IMR-90 (cell line): Measurements from ENCODE around the gene PGBD4. TPM values are rescaled to one million over a fixed set of nuclear protein-coding genes. Genes with fewer than 3 reads are reported as not detected.

Experiments
- ATAC-seq: fragments of 200-7000 bp; cut with Tn5 transposase; 2 replicates; pipeline ENCODE4 v1.9.1; 2020; ENCODE audit warnings: low read depth, mild to moderate bottlenecking, moderate library complexity
- BruUV-seq: library from RNA; stranded (reverse); fragments of 400-500 nt; replicated peaks from 2 replicates; lab custom pipeline; 2021; lab: Mats Ljungman, UMichigan
- CTCF ChIA-PET: fragments of 300-600 bp; formaldehyde crosslinking; extraction: SDS; loops from one replicate; lab custom pipeline; 2021; ENCODE audit warnings: antibody characterized with exemption; lab: Yijun Ruan, JAX
- POLR2A ChIA-PET: fragments of 300-600 bp; sonication (Branson Sonifier 250); formaldehyde crosslinking; loops from one replicate; lab custom pipeline; 2022; ENCODE audit warnings: antibody characterized with exemption; ENCODE audit not compliant: unreplicated experiment; lab: Charles Lee
- DNase-seq: peaks from one replicate; pipeline ENCODE4 v3.0.0; 2013
- H2AFZ ChIP-seq: replicated peaks from 2 replicates; pipeline ENCODE3; 2013; ENCODE audit warnings: low read length, mild to moderate bottlenecking; ENCODE audit not compliant: poor library complexity
- H2AK5ac ChIP-seq: 2 replicates; pipeline ENCODE4 v1.6.1; 2013; ENCODE audit warnings: low read depth, low read length, inconsistent platforms
- H2AK9ac ChIP-seq: replicated peaks from 2 replicates; pipeline ENCODE3; 2013; ENCODE audit warnings: mild to moderate bottlenecking, low read depth, low read length, moderate library complexity; ENCODE audit not compliant: poor library complexity
- H2BK120ac ChIP-seq: 2 replicates; pipeline ENCODE4 v1.6.1; 2013; ENCODE audit warnings: low read depth, low read length, inconsistent platforms
- H2BK15ac ChIP-seq: 3 replicates; pipeline ENCODE4 v1.6.1; 2013; ENCODE audit warnings: low read depth, low read length, inconsistent platforms
- H2BK20ac ChIP-seq: 2 replicates; pipeline ENCODE4 v1.6.1; 2013; ENCODE audit warnings: low read depth, mild to moderate bottlenecking, inconsistent platforms, low read length, moderate library complexity
- H2BK5ac ChIP-seq: 2 replicates; pipeline ENCODE4 v1.6.1; 2013; ENCODE audit warnings: mild to moderate bottlenecking, low read depth, low read length, inconsistent platforms; ENCODE audit not compliant: poor library complexity, severe bottlenecking
- H3K14ac ChIP-seq: replicated peaks from 2 replicates; pipeline ENCODE4 v1.6.1; 2013; ENCODE audit warnings: low read depth, low read length, inconsistent platforms
- H3K18ac ChIP-seq: 2 replicates; pipeline ENCODE4 v1.6.1; 2013; ENCODE audit warnings: low read depth, low read length, control low read depth
- H3K23ac ChIP-seq: 2 replicates; pipeline ENCODE4 v1.6.1; 2013; ENCODE audit warnings: low read depth, low read length, inconsistent platforms
- H3K27ac ChIP-seq: 2 replicates; pipeline ENCODE4 v1.5.1; 2013; ENCODE audit warnings: mild to moderate bottlenecking, control low read depth, low read length; ENCODE audit not compliant: insufficient read depth
- H3K27me3 ChIP-seq: 2 replicates; pipeline ENCODE4 v1.6.1; 2013; ENCODE audit warnings: low read length; ENCODE audit not compliant: control insufficient read depth, insufficient read depth
- H3K36me3 ChIP-seq: 2 replicates; pipeline ENCODE4 v1.6.1; 2013; ENCODE audit warnings: low read length, mixed read lengths; ENCODE audit not compliant: control insufficient read depth, insufficient read depth
- H3K4ac ChIP-seq: 2 replicates; pipeline ENCODE4 v1.6.1; 2013; ENCODE audit warnings: low read depth, low read length, inconsistent platforms
- H3K4me1 ChIP-seq: 2 replicates; pipeline ENCODE4 v1.6.1; 2013; ENCODE audit warnings: low read length, mixed read lengths; ENCODE audit not compliant: control insufficient read depth, insufficient read depth
- H3K4me2 ChIP-seq: 2 replicates; pipeline ENCODE4 v1.6.1; 2013; ENCODE audit warnings: low read depth, mild to moderate bottlenecking, control low read depth, low read length, moderate library complexity
- H3K4me3 ChIP-seq: 2 replicates; pipeline ENCODE4 v1.5.1; 2013; ENCODE audit warnings: low read depth, mild to moderate bottlenecking, control low read depth, low read length, moderate library complexity; ENCODE audit not compliant: insufficient read depth
- H3K56ac ChIP-seq: 2 replicates; pipeline ENCODE4 v1.6.1; 2013; ENCODE audit warnings: low read length, inconsistent platforms; ENCODE audit not compliant: insufficient read depth; ENCODE audit errors: extremely low read depth
- H3K79me1 ChIP-seq, 2 experiments: 2 replicates each; pipeline ENCODE4 v1.6.1; 2013; ENCODE audit warnings: low read length in 2 of 2, inconsistent platforms in 1 of 2, low read depth in 1 of 2
- H3K9ac ChIP-seq: 2 replicates; pipeline ENCODE4 v1.6.1; 2013; ENCODE audit warnings: low read depth, low read length, control low read depth
- H3K9me1 ChIP-seq: 2 replicates; pipeline ENCODE4 v1.6.1; 2013; ENCODE audit warnings: low read length, inconsistent platforms; ENCODE audit not compliant: insufficient read depth
- H3K9me3 ChIP-seq: 2 replicates; pipeline ENCODE4 v1.6.1; 2013; ENCODE audit warnings: low read length; ENCODE audit not compliant: control insufficient read depth, insufficient read depth
- H4K20me1 ChIP-seq: 2 replicates; pipeline ENCODE4 v1.6.1; 2013; ENCODE audit warnings: low read length, inconsistent platforms; ENCODE audit not compliant: insufficient read depth
- H4K5ac ChIP-seq: 2 replicates; pipeline ENCODE4 v1.6.1; 2013; ENCODE audit warnings: mild to moderate bottlenecking, low read depth, low read length, control low read depth
- H4K8ac ChIP-seq, 2 experiments: 2 replicates each; pipeline ENCODE4 v1.6.1; 2013; ENCODE audit warnings: low read depth in 2 of 2, low read length in 2 of 2, control low read depth in 1 of 2, inconsistent platforms in 1 of 2
- H4K91ac ChIP-seq: 2 replicates; pipeline ENCODE4 v1.6.1; 2013; ENCODE audit warnings: low read depth, low read length, inconsistent platforms; ENCODE audit not compliant: insufficient read depth
- BHLHE40 ChIP-seq: fragments of 150-350 bp; IDR thresholded peaks from 2 replicates; pipeline ENCODE4 v1.6.1; 2016; ENCODE audit warnings: mild to moderate bottlenecking, low read depth, low read length
- CEBPB ChIP-seq: IDR thresholded peaks from 2 replicates; pipeline ENCODE4 v1.6.1; 2012; ENCODE audit warnings: low read depth, low read length, improper control_type of control experiment
- CHD1 ChIP-seq: IDR thresholded peaks from 2 replicates; pipeline ENCODE4 v1.6.1; 2012; ENCODE audit warnings: low read depth, low read length, improper control_type of control experiment
- CTCF ChIP-seq: conservative IDR thresholded peaks from 2 replicates; pipeline ENCODE4 v1.5.1; 2012; ENCODE audit warnings: mild to moderate bottlenecking, low read depth, low read length, improper control_type of control experiment
- ELK1 ChIP-seq: fragments of 150-350 bp; IDR thresholded peaks from 2 replicates; pipeline ENCODE4 v1.6.1; 2016; ENCODE audit warnings: low read depth, mild to moderate bottlenecking, low read length, moderate library complexity, borderline replicate concordance
- FOS ChIP-seq: fragments of 150-350 bp; IDR thresholded peaks from 2 replicates; pipeline ENCODE4 v1.6.1; 2016; ENCODE audit warnings: low read depth, low read length
- MAFK ChIP-seq: IDR thresholded peaks from 2 replicates; pipeline ENCODE4 v1.6.1; 2012; ENCODE audit warnings: low read depth, low read length, improper control_type of control experiment
- MAZ ChIP-seq: IDR thresholded peaks from 2 replicates; pipeline ENCODE4 v1.6.1; 2012; ENCODE audit warnings: low read depth, mild to moderate bottlenecking, low read length, improper control_type of control experiment, moderate library complexity, borderline replicate concordance
- MXI1 ChIP-seq: IDR thresholded peaks from 2 replicates; pipeline ENCODE4 v1.6.1; 2012; ENCODE audit warnings: low read depth, mild to moderate bottlenecking, low read length, moderate library complexity, borderline replicate concordance
- NFE2L2 ChIP-seq: fragments of 150-350 bp; IDR thresholded peaks from 2 replicates; pipeline ENCODE4 v1.6.1; 2016; ENCODE audit warnings: low read depth, mild to moderate bottlenecking, low read length
- POLR2A ChIP-seq: IDR thresholded peaks from 2 replicates; pipeline ENCODE4 v1.6.1; 2012; ENCODE audit warnings: mild to moderate bottlenecking, low read depth, low read length
- RAD21 ChIP-seq: IDR thresholded peaks from 2 replicates; pipeline ENCODE4 v1.6.1; 2012; ENCODE audit warnings: low read length, improper control_type of control experiment
- RCOR1 ChIP-seq: IDR thresholded peaks from 2 replicates; pipeline ENCODE4 v1.6.1; 2012; ENCODE audit warnings: mild to moderate bottlenecking, low read length, improper control_type of control experiment; ENCODE audit not compliant: insufficient replicate concordance
- RFX5 ChIP-seq: IDR thresholded peaks from 2 replicates; pipeline ENCODE4 v1.8.0; 2012; ENCODE audit warnings: low read depth, mild to moderate bottlenecking, low read length, moderate library complexity
- SMC3 ChIP-seq: fragments of 150-350 bp; IDR thresholded peaks from 2 replicates; pipeline ENCODE4 v1.6.1; 2016; ENCODE audit warnings: low read depth, mild to moderate bottlenecking, antibody characterized with exemption, low read length, moderate library complexity
- USF2 ChIP-seq: fragments of 150-350 bp; IDR thresholded peaks from 2 replicates; pipeline ENCODE4 v1.6.1; 2017; ENCODE audit warnings: mild to moderate bottlenecking, antibody characterized with exemption, low read length, low read depth
- dilution Hi-C: fragments of 300-500 bp; cut with HindIII; formaldehyde crosslinking; loops from one replicate; pipeline ENCODE4 v1.14.3; 2018; ENCODE audit warnings: low sequenced_read_pairs; ENCODE audit not compliant: unreplicated experiment
- in situ Hi-C: fragments of 300-500 bp; cut with MboI; formaldehyde crosslinking; loops from 3 replicates; pipeline ENCODE4 v1.14.3; 2019; ENCODE audit warnings: low sequenced_read_pairs, inconsistent platforms, mixed read lengths
- intact Hi-C: fragments of 100-400 bp; cut with micrococcal nuclease; formaldehyde crosslinking; loops from 2 replicates; pipeline ENCODE4 v1.10.0; 2022
- polyA plus RNA-seq, 3 experiments: library from polyadenylated mRNA; depleted of rRNA; stranded (reverse); fragments of >200 nt; gene quantifications; 2 replicates each; pipeline ENCODE4 v1.2.3, GENCODE V29; 2012; ENCODE audit warnings: low replicate concordance in 1 of 3
- total RNA-seq: library from RNA; depleted of rRNA; stranded (reverse); fragments of >200 nt; gene quantifications from 2 replicates; pipeline ENCODE4 v1.2.3, GENCODE V29; 2012

Gene PGBD4
- total and polyA plus RNA-seq, 2 of the 4 experiments (the other 2 are of a cell fraction), result 0.89 to 1.3 TPM

- no peak overlapping the region for H3K9ac ChIP-seq
- H4K5ac ChIP-seq, result no peak overlapping the region
- no peak overlapping the region for H2BK5ac ChIP-seq
- no peak overlapping the region for H3K56ac ChIP-seq
- H4K91ac ChIP-seq, result no peak overlapping the region
- no peak overlapping the region; the same call in 1 of the 2 replicates for H2AK5ac ChIP-seq
- no peak overlapping the region for H3K4me3 ChIP-seq
- ATAC-seq (no peak), DNase-seq (no peak)
- no peak overlapping the region for H2BK20ac ChIP-seq
- no peak overlapping the region for H3K14ac ChIP-seq
- TF ChIP-seq MXI1 (no peak), MAZ (no peak), CEBPB (no peak), POLR2A (no peak), RAD21 (no peak), ELK1 (no peak), CHD1 (no peak), SMC3 (no peak), RCOR1 (no peak), BHLHE40 (no peak), CTCF (no peak), USF2 (no peak), NFE2L2 (no peak), RFX5 (no peak), MAFK (no peak), FOS (no peak)
- no peak overlapping the region for H2AK9ac ChIP-seq
- no peak overlapping the region for H3K4ac ChIP-seq
- H3K9me3 ChIP-seq, result no peaks in the 10 kb centered on the region
- H3K4me2 ChIP-seq, result no peak overlapping the region
- H3K27ac ChIP-seq, result no peak overlapping the region
- ChIA-PET POLR2A (no interaction called here), CTCF (interaction anchor here (1.1 kb wide), 1 partner anchor 17 kb away, joined by 3 read pairs; no protein-coding TSS in a partner anchor)
- no peak overlapping the region for H4K8ac ChIP-seq
- H2BK15ac ChIP-seq, result no peak overlapping the region
- no peak overlapping the region for H2BK120ac ChIP-seq
- no TSS peak for BruUV-seq
- no peaks in the 10 kb centered on the region for H3K36me3 ChIP-seq
- no peaks in the 10 kb centered on the region for H3K27me3 ChIP-seq
- intact Hi-C loops (no loop called here), in situ Hi-C loops (no loop called here), dilution Hi-C loops (no loop called here)
- no peak overlapping the region for H3K18ac ChIP-seq
- H4K20me1 ChIP-seq, result peaks cover 5% of the 10 kb centered on the region; the same call in 1 of the 2 replicates
- H2AFZ ChIP-seq, result no peak overlapping the region
- no peaks in the 10 kb centered on the region for H3K79me1 ChIP-seq
- H3K9me1 ChIP-seq, result no peaks in the 10 kb centered on the region; the same call in 1 of the 2 replicates
- H3K4me1 ChIP-seq, result 0 out of 2 replicates have a peak, but pooled peaks cover 1% of the 10 kb centered on the region
- H3K23ac ChIP-seq, result no peak overlapping the region
These were observed 24.6 kb downstream of the PGBD4 start for GRCh38 chr15:34126522-34126921.
